SU-DHL-6 (cell line): ENCODE data around the gene SLC6A7.

Source experiments
- EZH2phosphoT487 ChIP-seq: fragments of 200-600 bp; sonication (generic), shearing (Covaris generic); conservative IDR thresholded peaks from 2 replicates; pipeline ENCODE4 v1.6.1; 2018; ENCODE audit warnings: mild to moderate bottlenecking, antibody characterized with exemption, low read length, moderate library complexity, mixed read lengths
- TF ChIP-seq, protein P1 (sequence below): fragments of 200-600 bp; sonication (generic); IDR thresholded peaks from one replicate; pipeline ENCODE4 v1.5.1; 2017; ENCODE audit warnings: antibody characterized with exemption, mild to moderate bottlenecking, low read length, moderate library complexity; ENCODE audit not compliant: insufficient read depth, poor library complexity, severe bottlenecking

DNA sequence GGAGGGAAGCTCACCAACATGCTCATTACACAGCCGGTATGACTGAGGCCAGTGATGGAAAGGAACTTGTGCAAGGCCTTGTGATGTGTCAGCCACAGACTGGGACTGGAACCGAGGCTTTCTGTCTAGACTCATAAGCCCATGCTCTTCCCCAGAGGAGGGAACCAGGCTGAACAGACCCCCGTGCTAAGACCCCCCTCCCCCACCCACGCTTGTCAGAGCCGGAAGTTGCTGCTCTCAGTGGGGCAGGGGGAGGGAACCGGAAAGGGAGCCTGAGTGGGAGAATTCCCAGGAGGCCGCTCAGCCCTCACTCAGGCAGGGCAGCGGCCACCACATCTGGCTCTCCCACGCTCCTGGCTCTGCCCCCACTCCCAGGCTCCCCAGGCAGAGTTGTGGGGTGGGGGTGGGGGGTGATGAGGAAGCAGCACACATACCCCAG is 30.1 kb upstream of the SLC6A7 start:
- TF ChIP-seq, protein P1, sequence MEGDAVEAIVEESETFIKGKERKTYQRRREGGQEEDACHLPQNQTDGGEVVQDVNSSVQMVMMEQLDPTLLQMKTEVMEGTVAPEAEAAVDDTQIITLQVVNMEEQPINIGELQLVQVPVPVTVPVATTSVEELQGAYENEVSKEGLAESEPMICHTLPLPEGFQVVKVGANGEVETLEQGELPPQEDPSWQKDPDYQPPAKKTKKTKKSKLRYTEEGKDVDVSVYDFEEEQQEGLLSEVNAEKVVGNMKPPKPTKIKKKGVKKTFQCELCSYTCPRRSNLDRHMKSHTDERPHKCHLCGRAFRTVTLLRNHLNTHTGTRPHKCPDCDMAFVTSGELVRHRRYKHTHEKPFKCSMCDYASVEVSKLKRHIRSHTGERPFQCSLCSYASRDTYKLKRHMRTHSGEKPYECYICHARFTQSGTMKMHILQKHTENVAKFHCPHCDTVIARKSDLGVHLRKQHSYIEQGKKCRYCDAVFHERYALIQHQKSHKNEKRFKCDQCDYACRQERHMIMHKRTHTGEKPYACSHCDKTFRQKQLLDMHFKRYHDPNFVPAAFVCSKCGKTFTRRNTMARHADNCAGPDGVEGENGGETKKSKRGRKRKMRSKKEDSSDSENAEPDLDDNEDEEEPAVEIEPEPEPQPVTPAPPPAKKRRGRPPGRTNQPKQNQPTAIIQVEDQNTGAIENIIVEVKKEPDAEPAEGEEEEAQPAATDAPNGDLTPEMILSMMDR: no peak
- no peak for TF ChIP-seq EZH2phosphoT487
